GM12873 (cell line): Measurements from ENCODE around the gene PRKAG2.

Experiments
- CTCF ChIP-seq: IDR thresholded peaks from 2 replicates; pipeline ENCODE4 v1.5.1; 2012; ENCODE audit warnings: low read depth, mild to moderate bottlenecking, moderate library complexity, low read length, control low read depth; ENCODE audit not compliant: insufficient read depth; ENCODE audit errors: missing control alignments

PRKAG2 gene

GRCh38 chr7:151779255-151779654, 97.7 kb downstream of the PRKAG2 start:
- no peak for TF ChIP-seq CTCF

- TF ChIP-seq CTCF = no peak
Observed at GRCh38 chr7:151777908-151778670, 98.8 kb downstream of the PRKAG2 start.

GRCh38 chr7:151777495-151777880, 99.4 kb downstream of the PRKAG2 start:
- no peak for TF ChIP-seq CTCF

- no peak for TF ChIP-seq CTCF
Observed at GRCh38 chr7:151776876-151777494, 99.9 kb downstream of the PRKAG2 start.

- TF ChIP-seq CTCF = no peak
Observed at GRCh38 chr7:151776446-151776845, 100.5 kb downstream of the PRKAG2 start.

- no peak for TF ChIP-seq CTCF
Observed at GRCh38 chr7:151775547-151776443, 101.1 kb downstream of the PRKAG2 start.

- no peak for TF ChIP-seq CTCF
Observed at GRCh38 chr7:151774951-151775350, 102.0 kb downstream of the PRKAG2 start.
